ENCODE measurements around the gene IL15. TPM values are rescaled to one million over a fixed set of nuclear protein-coding genes. Genes with fewer than 3 reads are reported as not detected.

Gene IL15
- total and polyA plus RNA-seq, 2 of the 8 experiments (the other 6 are each of a cell fraction or from before 2014, with no cell fraction given): 0.30 to 0.61 TPM

- peak; percentile 17 for TF ChIP-seq CHD7 (IDR thresholded peaks at IDR 0.05; ENCODE audit: insufficient replicate concordance, low read length)
- no peak for TF ChIP-seq SUZ12 (IDR thresholded peaks at IDR 0.05; ENCODE audit: low read length)
- peak; percentile 38 for TF ChIP-seq NANOG (IDR thresholded peaks at IDR 0.05; ENCODE audit: insufficient read depth, low read depth, low read length, poor library complexity, severe bottlenecking)
- TF ChIP-seq EP300 (IDR thresholded peaks at IDR 0.05; ENCODE audit: borderline replicate concordance in 1 of 2, low read depth in 2 of 2, low read length in 2 of 2): 0 out of 3 replicates have a peak, but pooled peaks of 1 of the 2 experiments have one; percentile 5
- TF ChIP-seq SP1 (IDR thresholded peaks at IDR 0.05; ENCODE audit: low read depth, low read length): 0 out of 2 replicates have a peak, but pooled peaks have one; percentile 25
- TF ChIP-seq RFX5 (IDR thresholded peaks at IDR 0.05; ENCODE audit: borderline replicate concordance, low read depth, low read length): no peak
Observed at GRCh38 chr4:141625023-141625422, 11.4 kb upstream of the IL15 start (continued).

Measured in H1 (cell line).